Transverse colon (tissue), 4 donors: ENCODE measurements around the gene TMEM234.
A peak's percentile ranks its signal among the peaks of the same experiment; 100 is the strongest.

ENCODE experiments used
- EP300 ChIP-seq: sonication (generic); formaldehyde crosslinking; IDR thresholded peaks from one replicate; pipeline ENCODE4 v1.6.1; 2017; ENCODE audit warnings: antibody characterized with exemption, low read depth
- POLR2A ChIP-seq: fragments of 450-650 bp; IDR thresholded peaks from one replicate; pipeline ENCODE4 v1.6.1; 2016; ENCODE audit warnings: antibody characterized with exemption, mild to moderate bottlenecking, moderate library complexity
- POLR2AphosphoS5 ChIP-seq, 3 donors: sonication (generic); formaldehyde crosslinking; IDR thresholded peaks; one replicate each; pipeline ENCODE4 v1.6.1; 2016; ENCODE audit warnings: antibody characterized with exemption in 3 of 3
- TF ChIP-seq, protein P1 (sequence below), 5 experiments: fragments of 200-600 bp in 3 of 5; fragments of 450-650 bp in 2 of 5; sonication (generic) in 3 of 5; IDR thresholded peaks; 1 replicate in 2 of 5; 2 replicates in 3 of 5; pipeline ENCODE4 v1.5.1; 2016 to 2017; ENCODE audit warnings: antibody characterized with exemption in 5 of 5, inconsistent platforms in 3 of 5, mild to moderate bottlenecking in 2 of 5, moderate library complexity in 1 of 5

DNA sequence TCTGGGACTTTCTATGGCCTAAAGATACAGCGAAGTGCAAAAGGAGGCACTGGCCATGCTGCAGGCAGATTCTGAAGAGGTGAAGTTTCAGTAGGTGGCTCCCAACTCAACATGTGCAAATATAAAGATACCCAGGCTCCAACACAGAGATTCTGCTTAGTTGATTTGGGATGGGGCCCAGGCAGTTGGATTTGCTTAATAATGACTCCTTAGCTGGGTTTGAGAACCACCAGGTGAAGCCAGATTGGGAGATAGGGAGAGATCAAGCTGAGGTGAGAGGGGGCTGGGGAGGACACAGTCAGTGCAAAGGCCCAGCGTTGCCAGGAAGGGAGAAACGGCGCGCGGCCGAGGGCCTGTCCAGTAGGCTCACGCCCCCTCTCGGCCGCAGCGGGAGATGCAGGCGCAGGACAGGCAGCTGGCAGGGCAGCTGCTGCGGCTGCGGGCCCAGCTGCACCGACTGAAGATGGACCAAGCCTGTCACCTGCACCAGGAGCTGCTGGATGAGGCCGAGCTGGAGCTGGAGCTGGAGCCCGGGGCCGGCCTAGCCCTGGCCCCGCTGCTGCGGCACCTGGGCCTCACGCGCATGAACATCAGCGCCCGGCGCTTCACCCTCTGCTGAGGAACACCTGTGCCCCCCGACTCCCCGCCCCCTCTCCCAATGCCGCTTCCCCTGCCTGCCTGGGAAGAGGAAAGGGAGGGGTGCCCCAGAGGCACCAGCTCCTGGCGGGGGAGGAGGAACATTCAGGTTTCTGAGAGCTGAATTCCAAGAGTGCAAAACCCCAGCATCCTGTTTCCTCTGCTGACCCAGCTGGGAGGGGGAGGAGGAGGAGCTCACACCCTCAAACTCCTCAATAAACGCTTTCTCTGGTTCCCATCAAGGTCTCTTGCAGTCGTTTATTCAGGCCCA, 26.1 kb upstream of the TMEM234 start:
- TF ChIP-seq, protein P1, sequence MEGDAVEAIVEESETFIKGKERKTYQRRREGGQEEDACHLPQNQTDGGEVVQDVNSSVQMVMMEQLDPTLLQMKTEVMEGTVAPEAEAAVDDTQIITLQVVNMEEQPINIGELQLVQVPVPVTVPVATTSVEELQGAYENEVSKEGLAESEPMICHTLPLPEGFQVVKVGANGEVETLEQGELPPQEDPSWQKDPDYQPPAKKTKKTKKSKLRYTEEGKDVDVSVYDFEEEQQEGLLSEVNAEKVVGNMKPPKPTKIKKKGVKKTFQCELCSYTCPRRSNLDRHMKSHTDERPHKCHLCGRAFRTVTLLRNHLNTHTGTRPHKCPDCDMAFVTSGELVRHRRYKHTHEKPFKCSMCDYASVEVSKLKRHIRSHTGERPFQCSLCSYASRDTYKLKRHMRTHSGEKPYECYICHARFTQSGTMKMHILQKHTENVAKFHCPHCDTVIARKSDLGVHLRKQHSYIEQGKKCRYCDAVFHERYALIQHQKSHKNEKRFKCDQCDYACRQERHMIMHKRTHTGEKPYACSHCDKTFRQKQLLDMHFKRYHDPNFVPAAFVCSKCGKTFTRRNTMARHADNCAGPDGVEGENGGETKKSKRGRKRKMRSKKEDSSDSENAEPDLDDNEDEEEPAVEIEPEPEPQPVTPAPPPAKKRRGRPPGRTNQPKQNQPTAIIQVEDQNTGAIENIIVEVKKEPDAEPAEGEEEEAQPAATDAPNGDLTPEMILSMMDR (IDR thresholded peaks at IDR 0.05) = peak; percentile 77 to 90 (median 85)
- TF ChIP-seq POLR2A (no peak), POLR2AphosphoS5 (IDR thresholded peaks at IDR 0.05) (peak; percentile 8 to 60 (median 52)), EP300 (no peak)
